GM21786 (cell line): ENCODE results near the gene CHRNG.
"Not testable (repeated sequence)": the region's sequence is repeated elsewhere in the genome, so short reads cannot be mapped to it uniquely, and the experiment has no call there.

Experiments used
- ATAC-seq: cut with Tn5 transposase; IDR thresholded peaks from one replicate; pipeline ENCODE4 v1.9.1; 2021; ENCODE audit not compliant: unreplicated experiment

CHRNG gene

DNA sequence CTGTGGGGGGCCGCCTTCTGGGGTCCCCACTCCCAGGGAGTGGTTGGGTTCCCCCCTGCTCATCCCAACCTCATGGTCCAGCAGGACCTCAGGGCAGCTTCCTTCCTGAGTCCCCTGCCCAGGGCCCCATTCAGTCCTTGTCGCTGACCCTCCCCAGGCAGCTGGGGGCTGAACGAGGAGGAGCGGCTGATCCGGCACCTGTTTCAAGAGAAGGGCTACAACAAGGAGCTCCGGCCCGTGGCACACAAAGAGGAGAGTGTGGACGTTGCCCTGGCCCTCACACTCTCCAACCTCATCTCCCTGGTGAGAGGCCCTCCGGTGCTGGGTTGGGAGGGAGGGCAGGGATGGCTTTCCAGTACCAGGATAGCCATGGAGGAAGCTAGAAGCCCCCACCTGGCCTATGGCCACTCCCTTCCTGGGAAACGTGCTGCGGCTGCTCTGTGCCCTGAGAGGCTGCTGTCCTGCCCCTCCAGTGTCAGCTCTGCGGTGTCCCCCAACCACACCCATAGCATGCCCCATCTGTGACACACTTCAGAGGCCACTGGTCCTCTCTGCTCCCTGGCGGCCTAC is 13.0 kb upstream of the CHRNG start:
- ATAC-seq = no peak

GRCh38 chr2:232527905-232528470 is 11.5 kb upstream of the CHRNG start:
- ATAC-seq = no peak

- ATAC-seq = no peak
Measured at GRCh38 chr2:232528746-232529460, 10.6 kb upstream of the CHRNG start.

DNA sequence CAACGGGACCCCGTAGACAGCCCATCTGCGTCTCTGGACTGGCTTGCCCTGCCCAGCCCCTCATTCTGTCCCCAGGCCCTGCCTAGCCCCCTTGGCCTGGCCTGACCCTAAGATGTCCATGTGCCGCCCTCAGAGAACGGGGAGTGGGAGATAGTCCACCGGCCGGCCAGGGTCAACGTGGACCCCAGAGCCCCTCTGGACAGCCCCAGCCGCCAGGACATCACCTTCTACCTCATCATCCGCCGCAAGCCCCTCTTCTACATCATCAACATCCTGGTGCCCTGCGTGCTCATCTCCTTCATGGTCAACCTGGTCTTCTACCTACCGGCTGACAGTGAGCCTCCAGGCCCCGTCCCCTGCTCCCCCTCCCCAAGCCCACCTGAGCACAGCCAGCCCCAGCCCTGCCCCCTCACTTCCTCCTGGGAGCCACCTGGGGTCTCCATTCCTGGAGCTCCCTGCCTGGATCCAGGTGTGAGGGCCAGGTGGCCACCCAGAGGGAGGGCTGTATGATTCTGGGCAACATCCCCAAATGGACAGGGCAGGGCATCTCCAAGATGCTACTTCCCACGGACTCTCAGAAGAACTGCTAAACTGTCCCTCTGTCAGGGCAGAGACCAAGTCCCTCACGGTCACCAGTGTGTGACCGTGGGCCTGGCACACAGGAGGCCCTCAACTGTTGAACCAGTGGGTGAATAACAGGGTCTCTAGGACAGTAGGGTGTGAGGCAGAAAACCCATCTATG is 9.5 kb upstream of the CHRNG start:
- no peak for ATAC-seq

- no peak for ATAC-seq
Measured at GRCh38 chr2:232530626-232531260, 8.7 kb upstream of the CHRNG start.

- no peak for ATAC-seq
Measured at GRCh38 chr2:232532419-232532818, 7.1 kb upstream of the CHRNG start.

DNA sequence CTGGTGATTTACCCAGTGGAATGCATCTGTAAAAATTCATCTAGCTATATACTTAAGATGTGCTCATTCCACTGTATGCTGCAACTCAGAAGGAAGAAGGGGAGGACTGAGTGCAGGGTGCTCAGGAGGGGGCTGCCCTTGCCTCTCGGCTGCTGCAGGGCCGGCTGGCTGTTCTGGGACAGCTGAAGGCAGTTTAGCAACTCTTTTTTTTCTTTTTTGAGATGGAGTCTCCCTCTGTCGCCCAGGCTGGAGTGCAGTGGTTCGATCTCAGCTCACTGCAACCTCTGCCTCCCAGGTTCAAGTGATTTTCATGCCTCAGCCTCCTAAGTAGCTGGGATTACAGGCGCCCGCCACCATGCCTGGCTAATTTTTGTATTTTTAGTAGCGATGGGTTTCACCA is 6.7 kb upstream of the CHRNG start:
- not testable (repeated sequence) for ATAC-seq

- no peak for ATAC-seq
Measured at GRCh38 chr2:232533944-232534710, 5.4 kb upstream of the CHRNG start.

- ATAC-seq = no peak
Measured at GRCh38 chr2:232534940-232535651, 4.4 kb upstream of the CHRNG start.

DNA sequence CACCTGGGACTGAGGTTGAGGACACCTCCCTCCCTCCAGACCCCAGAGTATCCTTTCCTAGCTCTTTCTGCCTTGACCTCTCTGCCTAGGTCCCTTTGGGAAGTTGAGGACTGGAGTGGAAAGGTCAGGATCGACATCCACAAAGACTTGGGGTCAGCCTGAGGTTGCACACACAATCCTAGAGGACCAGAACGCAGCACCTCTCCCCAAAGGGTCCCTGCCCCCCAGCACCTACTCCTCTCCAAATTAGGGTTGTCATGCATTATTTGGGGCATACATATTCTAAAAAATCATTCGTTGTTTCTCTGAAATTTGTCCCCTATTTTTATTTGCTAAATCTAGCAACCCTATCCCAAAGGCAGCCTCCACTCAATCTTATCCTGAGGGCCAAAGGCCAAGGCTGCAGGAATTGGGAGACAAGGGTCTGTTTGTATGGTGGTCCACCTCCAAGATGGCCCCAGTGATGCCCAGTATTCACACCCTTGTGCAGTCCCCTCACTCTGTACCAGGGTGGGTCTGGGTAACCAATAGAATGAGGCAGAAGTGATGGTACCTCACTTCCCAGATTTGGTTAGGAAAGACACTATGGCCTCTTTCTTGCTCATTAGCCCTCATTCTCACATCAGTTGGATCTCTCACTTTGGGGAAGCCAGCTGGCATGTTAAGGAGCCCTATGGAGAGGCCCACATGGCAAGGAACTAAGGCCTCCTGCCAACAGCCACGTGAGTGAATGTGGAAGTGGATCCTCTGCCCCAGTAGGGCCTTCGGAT is 3.5 kb upstream of the CHRNG start:
- ATAC-seq = no peak

DNA sequence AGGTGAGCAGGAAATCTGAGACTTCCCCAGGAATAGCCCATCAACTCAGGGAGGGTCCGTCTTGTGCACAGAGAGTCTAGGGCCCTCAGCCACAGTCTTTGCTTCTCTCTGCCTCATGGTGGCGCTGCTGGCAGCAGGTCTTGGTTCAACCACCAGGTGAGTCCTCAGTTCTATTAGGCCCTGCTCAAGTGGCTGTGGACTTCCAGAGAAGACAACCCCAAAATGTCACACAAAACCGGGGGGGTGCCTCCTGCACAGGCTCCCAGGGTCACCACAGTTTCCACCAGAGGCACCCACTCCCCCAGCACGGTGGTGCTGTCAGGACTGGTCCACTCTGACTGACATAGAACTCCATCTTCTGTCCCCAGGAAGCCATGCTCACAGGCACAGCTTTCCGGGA is 2.4 kb upstream of the CHRNG start:
- ATAC-seq = no peak

GRCh38 chr2:232537499-232537898 is 2.0 kb upstream of the CHRNG start:
- no peak for ATAC-seq

DNA sequence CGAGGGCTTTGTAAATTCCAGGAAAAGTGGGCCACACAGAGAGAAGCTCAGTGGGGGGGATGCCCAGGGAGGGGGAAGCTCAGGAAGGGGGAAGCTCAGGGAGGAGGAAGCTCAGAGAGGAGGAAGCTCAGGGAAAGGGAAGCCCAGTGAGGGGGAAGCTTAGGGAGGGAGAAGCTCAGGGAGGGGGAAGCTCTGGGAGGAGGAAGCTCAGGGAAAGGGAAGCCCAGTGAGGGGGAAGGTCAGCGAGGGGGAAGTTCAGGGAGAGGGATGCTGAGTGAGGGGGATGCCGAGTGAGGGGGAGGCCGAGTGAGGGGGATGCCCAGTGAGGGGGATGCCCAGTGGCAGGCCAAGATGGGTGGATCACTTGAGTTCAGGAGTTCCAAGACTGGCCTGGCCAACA is 821 bp upstream of the CHRNG start:
- ATAC-seq = no peak

DNA sequence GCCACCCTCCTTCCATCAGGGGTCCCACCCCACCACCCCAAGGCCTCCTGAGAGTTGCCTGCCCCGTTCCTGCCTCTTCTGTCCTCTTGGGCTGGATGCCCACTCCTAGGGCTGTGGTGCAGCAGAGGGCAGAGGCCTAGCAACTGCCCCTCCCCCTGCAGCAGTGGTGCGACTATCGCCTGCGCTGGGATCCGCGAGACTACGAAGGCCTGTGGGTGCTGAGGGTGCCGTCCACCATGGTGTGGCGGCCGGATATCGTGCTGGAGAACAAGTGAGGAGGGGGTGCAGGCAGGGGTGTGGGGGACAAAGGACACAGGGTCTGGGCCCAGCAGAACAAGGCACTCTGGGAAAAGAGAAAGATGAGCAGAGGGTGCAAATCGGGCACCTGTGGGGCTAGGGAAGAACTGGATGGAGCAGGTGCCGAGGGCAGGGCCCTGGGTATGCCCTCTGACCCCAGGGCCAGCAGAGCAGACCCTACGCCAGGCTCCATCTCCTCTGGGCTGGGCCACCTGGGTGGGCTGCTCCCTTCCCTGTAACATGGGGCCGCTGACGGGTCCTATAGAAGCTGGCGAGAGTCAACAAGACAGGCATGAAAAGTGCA is 1.0 kb downstream of the CHRNG start:
- no peak for ATAC-seq

GRCh38 chr2:232541195-232541960 is 1.9 kb downstream of the CHRNG start:
- no peak for ATAC-seq

GRCh38 chr2:232541961-232542714 is 2.6 kb downstream of the CHRNG start:
- no peak for ATAC-seq

GRCh38 chr2:232542715-232543467 is 3.4 kb downstream of the CHRNG start:
- ATAC-seq = no peak
